ENCODE data around the gene COL4A3. TPM values are rescaled to one million over a fixed set of nuclear protein-coding genes. Genes with fewer than 3 reads are reported as not detected.
A peak's percentile ranks its signal among the peaks of the same experiment; 100 is the strongest.

The COL4A3 gene
- total RNA-seq, 2 donors from 2014 or later: 1.7 to 2.4 TPM

GRCh38 chr2:227313310-227313709 is 148.9 kb downstream of the COL4A3 start:
- H3K27ac Mint-ChIP-seq: no peak overlapping the region
- H3K36me3 Mint-ChIP-seq (ENCODE audit: low read depth): no peaks in the 10 kb centered on the region
- peaks cover 7% of the 10 kb centered on the region for H3K9me3 Mint-ChIP-seq
- Histone ChIP-seq H3K9ac (ENCODE audit: extremely low read depth, low read length, poor library complexity, severe bottlenecking) (no peak overlapping the region), H3K4me3 (ENCODE audit: low read length) (no peak overlapping the region), H3K27me3 (ENCODE audit: control insufficient read depth, insufficient read depth, low read length, poor library complexity, severe bottlenecking) (no peaks in the 10 kb centered on the region), H3K36me3 (ENCODE audit: control insufficient read depth, insufficient read depth, low read length) (no peaks in the 10 kb centered on the region), H3K27ac (ENCODE audit: low read depth, low read length) (no peak overlapping the region), H3K4me1 (ENCODE audit: control insufficient read depth, insufficient read depth, low read length) (no peaks in the 10 kb centered on the region), H3K9me3 (ENCODE audit: control insufficient read depth, low read length) (peaks cover 8% of the 10 kb centered on the region)
- no peak for DNase-seq
- no peak for TF ChIP-seq CTCF (conservative IDR thresholded peaks at IDR 0.05)
- H3K27me3 Mint-ChIP-seq (ENCODE audit: insufficient read depth): no peaks in the 10 kb centered on the region
- no peaks in the 10 kb centered on the region for H3K4me1 Mint-ChIP-seq
- no peak overlapping the region for H3K4me3 Mint-ChIP-seq
- 95 to 100% methylated on average over 1 of the region's 1 CpG for WGBS, 2 experiments (ENCODE audit: insufficient coverage in 1 of 2, insufficient read length in 1 of 2)

- Histone ChIP-seq H3K4me3 (ENCODE audit: low read length) (peak overlapping the region; percentile 10), H3K4me1 (ENCODE audit: control insufficient read depth, insufficient read depth, low read length) (no peaks in the 10 kb centered on the region), H3K9ac (ENCODE audit: extremely low read depth, low read length, poor library complexity, severe bottlenecking) (no peak overlapping the region), H3K27me3 (ENCODE audit: control insufficient read depth, insufficient read depth, low read length, poor library complexity, severe bottlenecking) (no peaks in the 10 kb centered on the region), H3K27ac (ENCODE audit: low read depth, low read length) (no peak overlapping the region), H3K9me3 (ENCODE audit: control insufficient read depth, low read length) (peaks cover 49% of the 10 kb centered on the region), H3K36me3 (ENCODE audit: control insufficient read depth, insufficient read depth, low read length) (no peaks in the 10 kb centered on the region)
- no peaks in the 10 kb centered on the region for H3K27me3 Mint-ChIP-seq (ENCODE audit: insufficient read depth)
- H3K9me3 Mint-ChIP-seq: peaks cover 38% of the 10 kb centered on the region
- TF ChIP-seq CTCF (conservative IDR thresholded peaks at IDR 0.05): no peak
- no peak overlapping the region for H3K4me3 Mint-ChIP-seq
- DNase-seq: no peak
- H3K27ac Mint-ChIP-seq: no peak overlapping the region
- H3K4me1 Mint-ChIP-seq: no peaks in the 10 kb centered on the region
- H3K36me3 Mint-ChIP-seq (ENCODE audit: low read depth): peaks cover 15% of the 10 kb centered on the region
- 93 to 100% methylated on average over 2 of the region's 2 CpGs for WGBS, 2 experiments (ENCODE audit: insufficient coverage in 1 of 2, insufficient read length in 1 of 2)
These were observed 153.4 kb downstream of the COL4A3 start for GRCh38 chr2:227317834-227318233.

- Mint-ChIP-seq H3K4me1 (no peaks in the 10 kb centered on the region), H3K36me3 (ENCODE audit: low read depth) (peaks cover 24% of the 10 kb centered on the region), H3K27me3 (ENCODE audit: insufficient read depth) (no peaks in the 10 kb centered on the region), H3K27ac (no peak overlapping the region), H3K4me3 (no peak overlapping the region), H3K9me3 (peaks cover 54% of the 10 kb centered on the region)
- no peak for TF ChIP-seq CTCF (conservative IDR thresholded peaks at IDR 0.05)
- no peak for DNase-seq
- H3K4me1 ChIP-seq (ENCODE audit: control insufficient read depth, insufficient read depth, low read length): no peaks in the 10 kb centered on the region
- WGBS, 2 experiments (ENCODE audit: insufficient coverage in 1 of 2, insufficient read length in 1 of 2): 93 to 96% methylated on average over 11 to 33 of the region's 33 CpGs
- no peak overlapping the region for H3K4me3 ChIP-seq (ENCODE audit: low read length)
- no peaks in the 10 kb centered on the region for H3K27me3 ChIP-seq (ENCODE audit: control insufficient read depth, insufficient read depth, low read length, poor library complexity, severe bottlenecking)
- H3K9me3 ChIP-seq (ENCODE audit: control insufficient read depth, low read length): peaks cover 56% of the 10 kb centered on the region
- H3K9ac ChIP-seq (ENCODE audit: extremely low read depth, low read length, poor library complexity, severe bottlenecking): no peak overlapping the region
- H3K36me3 ChIP-seq (ENCODE audit: control insufficient read depth, insufficient read depth, low read length): no peaks in the 10 kb centered on the region
- no peak overlapping the region for H3K27ac ChIP-seq (ENCODE audit: low read depth, low read length)
These were observed 156.1 kb downstream of the COL4A3 start for GRCh38 chr2:227320305-227321094.
